Adrenal gland (tissue), 5 donors: Measurements from ENCODE around the gene NPEPL1.

Source experiments
- CTCF ChIP-seq, 6 experiments: fragments of 450-650 bp in 4 of 6; fragments of 200-600 bp in 2 of 6; sonication (generic) in 1 of 6; IDR thresholded peaks; 1 replicate in 5 of 6; 2 replicates in 1 of 6; pipeline versions ENCODE4 v1.5.1 to v1.8.0; 2016 to 2021; ENCODE audit warnings: antibody characterized with exemption in 6 of 6, mild to moderate bottlenecking in 2 of 6, moderate library complexity in 1 of 6
- POLR2A ChIP-seq, 2 donors: fragments of 450-650 bp; IDR thresholded peaks; one replicate each; pipeline ENCODE4 v1.6.1; 2017; ENCODE audit warnings: antibody characterized with exemption in 2 of 2, mild to moderate bottlenecking in 2 of 2, moderate library complexity in 1 of 2
- donor health status: DM: no; HTN: no; CAD: no.

DNA sequence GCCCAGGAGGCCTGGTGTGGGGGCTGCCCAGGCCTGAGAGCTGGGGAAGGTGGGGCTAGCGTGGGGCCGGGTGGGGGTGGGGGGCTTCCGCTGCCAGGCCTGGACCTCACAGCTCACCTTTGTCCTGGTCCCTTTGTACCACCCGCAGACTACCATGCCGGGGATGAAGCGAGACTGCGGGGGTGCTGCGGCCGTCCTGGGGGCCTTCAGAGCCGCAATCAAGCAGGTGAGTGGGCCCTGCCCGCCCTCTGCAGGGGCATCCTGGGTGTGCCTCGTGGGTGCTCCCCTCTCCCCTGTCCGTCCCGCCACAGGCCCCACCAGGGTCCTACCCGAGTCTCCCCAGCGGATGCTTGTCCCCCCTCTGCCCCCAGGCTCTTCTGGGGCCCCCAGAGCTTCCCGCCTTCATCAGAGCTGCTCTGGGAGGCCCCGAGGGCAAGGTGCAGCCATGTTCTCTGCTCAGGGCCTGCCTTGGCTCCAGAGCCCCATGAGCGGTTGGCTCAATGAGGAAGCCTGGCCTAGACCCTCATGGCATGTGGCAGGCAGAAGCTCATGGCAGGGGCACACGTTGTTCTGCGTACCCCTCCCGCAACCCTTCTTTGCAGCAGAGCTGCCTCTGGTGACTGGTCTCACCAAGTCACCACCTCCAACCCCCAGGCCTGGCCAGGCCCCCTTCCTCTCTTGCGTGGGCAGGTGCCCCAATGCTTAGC, 14.5 kb downstream of the NPEPL1 start:
- TF ChIP-seq CTCF (IDR thresholded peaks at IDR 0.05) (no peak), POLR2A (IDR thresholded peaks at IDR 0.05) (no peak)
